Stimulated activated effector memory CD8-positive, alpha-beta T cell treated with anti-CD3 and anti-CD28 coated beads, Interleukin-12 subunit alpha, Interleukin-12 subunit beta, amount 100 ng/mL, for 72 hours (primary cell): ENCODE data around the gene C4orf51.
"Not testable (repeated sequence)": the region's sequence is repeated elsewhere in the genome, so short reads cannot be mapped to it uniquely, and the experiment has no call there.

Experiments
- ATAC-seq: fragments of 150-1000 bp; cut with Tn5 transposase; 2 replicates; pipeline ENCODE4 v1.10.0; 2021
- DNase-seq, 2 donors: peaks; one replicate each; pipeline ENCODE4 v3.0.0; 2021 to 2022; ENCODE audit warnings: low spot score in 2 of 2
- H3K27ac Mint-ChIP-seq: one replicate; pipeline ENCODE4 v1.8.0; 2022; ENCODE audit warnings: mild to moderate bottlenecking, mixed read lengths
- H3K36me3 Mint-ChIP-seq: one replicate; pipeline ENCODE4 v1.8.0; 2022; ENCODE audit warnings: mild to moderate bottlenecking, mixed read lengths
- H3K4me1 Mint-ChIP-seq: one replicate; pipeline ENCODE4 v1.8.0; 2022; ENCODE audit warnings: mixed read lengths
- H3K4me3 Mint-ChIP-seq: one replicate; pipeline ENCODE4 v1.8.0; 2022; ENCODE audit warnings: mild to moderate bottlenecking, mixed read lengths
- H3K9me3 Mint-ChIP-seq: one replicate; pipeline ENCODE4 v1.8.0; 2022; ENCODE audit warnings: mixed read lengths

Gene C4orf51

DNA sequence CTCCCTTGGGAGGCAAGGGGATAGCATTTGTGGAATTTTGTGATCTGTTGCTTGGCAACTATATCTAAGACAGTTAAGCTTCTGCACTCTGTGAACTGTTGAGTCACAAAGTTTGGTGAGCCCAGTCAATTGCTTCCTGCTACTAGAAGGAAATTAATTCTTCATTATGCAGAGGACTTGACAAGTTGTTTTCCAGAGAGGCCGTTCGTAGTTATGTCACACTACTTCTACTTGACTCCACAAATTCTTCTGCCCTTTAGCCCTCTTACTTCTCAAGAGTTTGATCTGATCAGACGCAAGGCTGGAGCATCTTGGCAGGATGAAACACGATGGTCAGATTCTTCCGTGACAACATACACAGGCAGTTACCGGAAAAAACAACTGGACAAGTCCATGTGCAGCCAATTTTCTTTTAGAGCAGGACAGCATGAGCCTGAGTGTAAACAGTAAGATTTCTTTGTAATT lies at the start of gene C4orf51:
TSS of gene C4orf51 (plus strand) at position 156 of the 465 bp plus-strand sequence. CDS start at position 214, 58 bp downstream.
- ATAC-seq (no peak), DNase-seq (no peak)
- no peak within 1 kb of the TSS for H3K27ac Mint-ChIP-seq
- no peaks in the 10 kb centered on the region for H3K4me1 Mint-ChIP-seq
- no peaks in the 10 kb centered on the region for H3K36me3 Mint-ChIP-seq
- peaks cover 5% of the 10 kb centered on the region for H3K9me3 Mint-ChIP-seq
- H3K4me3 Mint-ChIP-seq, result no peak within 1 kb of the TSS

GRCh38 chr4:145635117-145635516 lies 44.8 kb upstream of the C4orf51 start:
- peaks cover 34% of the 10 kb centered on the region for H3K4me1 Mint-ChIP-seq

DNA sequence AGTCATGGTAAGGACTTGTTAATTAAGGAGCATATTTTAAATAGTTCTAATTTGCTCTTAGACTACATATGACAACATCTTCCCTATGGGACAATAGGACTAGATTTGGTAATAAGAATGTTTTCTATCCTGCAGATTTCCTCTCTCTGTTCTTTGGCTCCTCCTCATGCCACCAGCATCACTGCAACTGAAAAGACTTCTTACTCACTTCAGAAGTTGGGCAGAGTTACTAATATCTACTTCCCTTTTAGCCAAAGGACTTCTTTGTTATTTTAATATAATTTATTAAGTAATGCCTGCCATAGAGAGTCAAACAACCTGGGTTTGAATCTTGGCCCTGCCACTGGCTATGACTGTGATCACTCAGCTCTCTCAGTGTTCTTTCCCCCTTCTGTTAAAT lies 44.3 kb upstream of the C4orf51 start:
- Mint-ChIP-seq H3K4me3 (no peak overlapping the region), H3K4me1 (peaks cover 34% of the 10 kb centered on the region), H3K27ac (peak overlapping the region; percentile 43), H3K9me3 (no peaks in the 10 kb centered on the region), H3K36me3 (peaks cover 36% of the 10 kb centered on the region)
- no peak for DNase-seq
- no peak for ATAC-seq

More at GRCh38 chr4:145635117-145635516, 44.8 kb upstream of the C4orf51 start:
- no peak for ATAC-seq
- peak overlapping the region; percentile 43 for H3K27ac Mint-ChIP-seq
- DNase-seq, result no peak
- no peak overlapping the region for H3K4me3 Mint-ChIP-seq
- no peaks in the 10 kb centered on the region for H3K9me3 Mint-ChIP-seq
- peaks cover 31% of the 10 kb centered on the region for H3K36me3 Mint-ChIP-seq

DNA sequence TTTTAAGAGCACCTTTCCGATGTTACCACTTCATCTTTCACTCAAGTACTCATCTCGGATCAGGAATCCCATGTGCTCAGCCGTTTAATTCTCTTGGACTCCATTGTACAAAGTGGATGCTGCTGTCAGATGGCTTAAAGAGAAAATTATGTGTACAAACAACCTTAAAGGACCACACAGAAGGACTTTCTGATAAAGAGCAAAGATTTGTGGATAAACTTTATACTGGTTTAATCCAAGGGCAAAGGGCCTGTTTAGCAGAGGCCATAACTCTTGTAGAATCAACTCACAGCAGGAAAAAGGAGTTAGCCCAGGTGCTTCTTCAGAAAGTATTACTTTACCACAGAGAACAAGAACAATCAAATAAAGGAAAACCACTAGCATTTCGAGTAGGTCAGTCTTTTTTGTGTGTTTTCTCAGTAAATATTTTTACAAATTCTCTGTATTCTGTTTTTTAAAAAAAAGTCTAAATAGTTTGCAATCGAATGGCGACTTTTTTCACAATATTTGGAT lies 40.7 kb upstream of the C4orf51 start:
- H3K36me3 Mint-ChIP-seq, result peaks cover 38% of the 10 kb centered on the region
- ATAC-seq (no peak), DNase-seq (no peak)
- no peak overlapping the region for H3K4me3 Mint-ChIP-seq
- H3K4me1 Mint-ChIP-seq, result peaks cover 11% of the 10 kb centered on the region
- H3K27ac Mint-ChIP-seq, result no peak overlapping the region
- H3K9me3 Mint-ChIP-seq, result no peaks in the 10 kb centered on the region

GRCh38 chr4:145640236-145640635 lies 39.7 kb upstream of the C4orf51 start:
- H3K4me3 Mint-ChIP-seq, H3K9me3 Mint-ChIP-seq, H3K4me1 Mint-ChIP-seq, ATAC-seq, H3K27ac Mint-ChIP-seq, DNase-seq: not testable (repeated sequence)
- peaks cover 38% of the 10 kb centered on the region for H3K36me3 Mint-ChIP-seq

GRCh38 chr4:145643295-145643694 lies 36.7 kb upstream of the C4orf51 start:
- ATAC-seq (no peak), DNase-seq (no peak)
- no peak overlapping the region for H3K4me3 Mint-ChIP-seq
- no peaks in the 10 kb centered on the region for H3K4me1 Mint-ChIP-seq
- H3K9me3 Mint-ChIP-seq, result no peaks in the 10 kb centered on the region
- peaks cover 44% of the 10 kb centered on the region for H3K36me3 Mint-ChIP-seq
- H3K27ac Mint-ChIP-seq, result no peak overlapping the region

- no peak overlapping the region for H3K4me3 Mint-ChIP-seq
Measured at GRCh38 chr4:145644699-145645098, 35.2 kb upstream of the C4orf51 start.

GRCh38 chr4:145656156-145656555 lies 23.8 kb upstream of the C4orf51 start:
- Mint-ChIP-seq H3K4me1 (no peaks in the 10 kb centered on the region), H3K36me3 (peaks cover 57% of the 10 kb centered on the region), H3K4me3 (no peak overlapping the region), H3K27ac (no peak overlapping the region), H3K9me3 (peaks cover 3% of the 10 kb centered on the region)
- ATAC-seq (no peak), DNase-seq (no peak)

More at GRCh38 chr4:145644699-145645098, 35.2 kb upstream of the C4orf51 start:
- DNase-seq (no peak), ATAC-seq (no peak)
- Mint-ChIP-seq H3K36me3 (peaks cover 34% of the 10 kb centered on the region), H3K4me1 (no peaks in the 10 kb centered on the region), H3K27ac (no peak overlapping the region), H3K9me3 (no peaks in the 10 kb centered on the region)

GRCh38 chr4:145660064-145660463 lies 19.9 kb upstream of the C4orf51 start:
- Mint-ChIP-seq H3K4me3 (no peak overlapping the region), H3K9me3 (peaks cover 9% of the 10 kb centered on the region), H3K4me1 (no peaks in the 10 kb centered on the region), H3K36me3 (peaks cover 32% of the 10 kb centered on the region), H3K27ac (no peak overlapping the region)
- ATAC-seq (no peak), DNase-seq (no peak)

- Mint-ChIP-seq H3K36me3 (peaks cover 7% of the 10 kb centered on the region), H3K9me3 (peaks cover 9% of the 10 kb centered on the region), H3K27ac (no peak overlapping the region), H3K4me1 (no peaks in the 10 kb centered on the region), H3K4me3 (no peak overlapping the region)
- DNase-seq, result no peak
- ATAC-seq, result no peak
Measured at GRCh38 chr4:145663194-145663593, 16.8 kb upstream of the C4orf51 start.

- no peak overlapping the region for H3K4me3 Mint-ChIP-seq
- H3K36me3 Mint-ChIP-seq, result no peaks in the 10 kb centered on the region
- no peak overlapping the region for H3K27ac Mint-ChIP-seq
- DNase-seq (no peak), ATAC-seq (no peak)
- H3K9me3 Mint-ChIP-seq, result peaks cover 9% of the 10 kb centered on the region
- H3K4me1 Mint-ChIP-seq, result no peaks in the 10 kb centered on the region
Measured at GRCh38 chr4:145665773-145666172, 14.2 kb upstream of the C4orf51 start.

DNA sequence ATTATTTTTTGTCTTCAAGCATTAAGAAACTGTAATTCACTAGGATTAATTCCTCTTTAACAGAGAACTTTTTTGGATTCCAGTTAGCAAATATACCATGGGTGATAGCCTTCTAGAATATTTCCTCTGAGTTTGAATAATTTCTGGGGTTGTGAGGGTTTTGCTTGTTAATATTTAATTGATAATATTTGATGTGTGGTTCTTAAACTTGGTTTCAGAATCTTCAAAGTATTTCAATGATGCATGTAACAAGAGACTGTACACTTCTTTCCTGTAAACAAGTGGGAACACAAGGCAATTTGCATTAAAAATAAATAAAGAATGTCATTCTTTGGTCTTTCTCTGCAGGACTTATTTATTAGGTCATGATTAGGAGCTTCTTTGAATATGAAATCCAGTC lies 9.5 kb upstream of the C4orf51 start:
- Mint-ChIP-seq H3K4me3 (no peak overlapping the region), H3K9me3 (peaks cover 4% of the 10 kb centered on the region), H3K27ac (no peak overlapping the region), H3K36me3 (no peaks in the 10 kb centered on the region), H3K4me1 (no peaks in the 10 kb centered on the region)
- no peak for ATAC-seq
- no peak for DNase-seq

GRCh38 chr4:145679520-145679919 lies 426 bp upstream of the C4orf51 start:
- Mint-ChIP-seq H3K36me3 (no peaks in the 10 kb centered on the region), H3K4me3 (no peak overlapping the region), H3K4me1 (no peaks in the 10 kb centered on the region), H3K27ac (no peak overlapping the region), H3K9me3 (peaks cover 5% of the 10 kb centered on the region)
- DNase-seq (no peak), ATAC-seq (peak; percentile 50)

DNA sequence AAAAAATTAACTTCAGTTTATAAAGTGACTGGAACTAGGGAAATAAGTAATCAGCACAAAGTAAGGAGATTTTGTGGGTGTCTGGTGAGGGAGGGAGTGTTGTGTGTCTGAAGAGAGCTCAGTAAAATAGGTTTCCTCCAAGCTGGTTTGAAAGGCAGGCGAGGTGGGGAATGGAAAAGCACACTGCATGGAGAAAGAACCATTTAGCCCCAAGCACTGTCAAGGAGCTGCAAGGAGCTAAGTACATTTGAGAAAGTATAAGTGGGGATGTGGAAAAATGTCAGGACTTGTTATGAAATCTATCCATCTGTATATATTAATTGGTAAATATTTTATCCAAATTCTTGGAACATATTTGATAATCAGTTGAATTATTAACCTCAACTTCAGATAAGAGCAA lies 956 bp downstream of the C4orf51 start:
- no peaks in the 10 kb centered on the region for H3K4me1 Mint-ChIP-seq
- peaks cover 5% of the 10 kb centered on the region for H3K9me3 Mint-ChIP-seq
- ATAC-seq, result no peak
- H3K36me3 Mint-ChIP-seq, result no peaks in the 10 kb centered on the region
- no peak overlapping the region for H3K4me3 Mint-ChIP-seq
- no peak for DNase-seq
- H3K27ac Mint-ChIP-seq, result no peak overlapping the region

GRCh38 chr4:145681518-145681917 lies 1.6 kb downstream of the C4orf51 start:
- no peak overlapping the region for H3K4me3 Mint-ChIP-seq

DNA sequence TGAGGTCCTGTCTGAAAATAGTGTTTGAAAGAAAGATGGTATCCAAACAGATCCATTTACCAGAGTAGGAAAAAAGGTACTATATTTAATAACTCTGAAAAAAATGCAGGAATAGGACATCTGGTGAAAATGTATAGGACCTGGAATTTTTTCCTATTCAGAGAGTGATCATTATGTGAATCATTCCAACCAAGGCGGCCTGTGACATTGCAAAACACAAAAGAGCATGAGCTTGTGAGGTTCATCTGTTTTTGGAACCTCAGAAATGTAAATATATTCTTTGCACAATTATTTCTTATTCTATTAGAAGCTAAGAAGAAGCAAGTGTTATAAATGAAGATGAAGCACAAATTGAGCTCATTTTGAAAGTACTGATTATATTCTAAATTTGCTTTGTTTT lies 2.0 kb downstream of the C4orf51 start:
- Mint-ChIP-seq H3K27ac (no peak overlapping the region), H3K9me3 (peaks cover 5% of the 10 kb centered on the region), H3K36me3 (no peaks in the 10 kb centered on the region), H3K4me1 (no peaks in the 10 kb centered on the region), H3K4me3 (no peak overlapping the region)
- DNase-seq (no peak), ATAC-seq (no peak)

More at GRCh38 chr4:145681518-145681917, 1.6 kb downstream of the C4orf51 start:
- Mint-ChIP-seq H3K9me3 (peaks cover 5% of the 10 kb centered on the region), H3K36me3 (no peaks in the 10 kb centered on the region), H3K27ac (no peak overlapping the region), H3K4me1 (no peaks in the 10 kb centered on the region)
- DNase-seq, result no peak
- ATAC-seq, result no peak

GRCh38 chr4:145686991-145687390 lies 7.0 kb downstream of the C4orf51 start:
- H3K27ac Mint-ChIP-seq, result no peak overlapping the region
- no peaks in the 10 kb centered on the region for H3K36me3 Mint-ChIP-seq
- H3K4me3 Mint-ChIP-seq, result no peak overlapping the region
- H3K4me1 Mint-ChIP-seq, result no peaks in the 10 kb centered on the region
- DNase-seq, result no peak
- no peak for ATAC-seq
- no peaks in the 10 kb centered on the region for H3K9me3 Mint-ChIP-seq
